Astrocyte (in vitro differentiated cells and primary cell): ENCODE measurements around the gene C1orf159.

Experiments
- EZH2 ChIP-seq: IDR thresholded peaks from 2 replicates; pipeline ENCODE4 v1.6.1; 2012; ENCODE audit warnings: mild to moderate bottlenecking, low read length, inconsistent platforms; ENCODE audit not compliant: insufficient read depth
- TF ChIP-seq, protein P1 (sequence below): IDR thresholded peaks from 2 replicates; pipeline ENCODE4 v1.5.1; 2011; ENCODE audit warnings: low read depth, mild to moderate bottlenecking, inconsistent platforms, low read length, moderate library complexity; ENCODE audit not compliant: insufficient read depth

- TF ChIP-seq, protein P1, sequence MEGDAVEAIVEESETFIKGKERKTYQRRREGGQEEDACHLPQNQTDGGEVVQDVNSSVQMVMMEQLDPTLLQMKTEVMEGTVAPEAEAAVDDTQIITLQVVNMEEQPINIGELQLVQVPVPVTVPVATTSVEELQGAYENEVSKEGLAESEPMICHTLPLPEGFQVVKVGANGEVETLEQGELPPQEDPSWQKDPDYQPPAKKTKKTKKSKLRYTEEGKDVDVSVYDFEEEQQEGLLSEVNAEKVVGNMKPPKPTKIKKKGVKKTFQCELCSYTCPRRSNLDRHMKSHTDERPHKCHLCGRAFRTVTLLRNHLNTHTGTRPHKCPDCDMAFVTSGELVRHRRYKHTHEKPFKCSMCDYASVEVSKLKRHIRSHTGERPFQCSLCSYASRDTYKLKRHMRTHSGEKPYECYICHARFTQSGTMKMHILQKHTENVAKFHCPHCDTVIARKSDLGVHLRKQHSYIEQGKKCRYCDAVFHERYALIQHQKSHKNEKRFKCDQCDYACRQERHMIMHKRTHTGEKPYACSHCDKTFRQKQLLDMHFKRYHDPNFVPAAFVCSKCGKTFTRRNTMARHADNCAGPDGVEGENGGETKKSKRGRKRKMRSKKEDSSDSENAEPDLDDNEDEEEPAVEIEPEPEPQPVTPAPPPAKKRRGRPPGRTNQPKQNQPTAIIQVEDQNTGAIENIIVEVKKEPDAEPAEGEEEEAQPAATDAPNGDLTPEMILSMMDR: no peak
- TF ChIP-seq EZH2: no peak
Observed at GRCh38 chr1:1050577-1051052, 65.3 kb downstream of the C1orf159 start.
